Measurements from ENCODE around the gene WBP4. TPM values are rescaled to one million over a fixed set of nuclear protein-coding genes. Genes with fewer than 3 reads are reported as not detected.
"Not testable (repeated sequence)": the region's sequence is repeated elsewhere in the genome, so short reads cannot be mapped to it uniquely, and the experiment has no call there.

The WBP4 gene
- total and polyA plus RNA-seq, 4 donors, result 3.9 to 6.8 (median 5.5) TPM

DNA sequence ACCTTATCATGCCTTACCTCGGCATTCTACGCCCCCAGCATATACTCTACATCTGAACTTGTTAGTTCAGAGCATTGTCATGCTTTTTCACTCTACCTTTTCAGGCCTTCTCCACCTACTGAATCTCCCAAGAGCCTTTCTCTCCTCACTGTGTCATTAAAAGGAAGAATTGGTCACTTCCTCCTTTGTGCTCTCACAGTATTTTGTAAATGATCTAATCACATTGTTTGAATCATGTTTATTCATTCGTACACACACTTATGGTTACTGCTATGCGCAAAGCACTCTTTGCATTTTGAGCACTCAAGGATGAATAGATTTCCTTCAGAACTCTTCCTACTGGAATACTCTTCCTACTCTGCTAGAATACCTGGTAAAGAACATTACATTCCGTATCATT lies 26.4 kb upstream of the WBP4 start:
- no peak overlapping the region for H3K4me3 ChIP-seq (ENCODE audit: low read depth in 1 of 3, low read length in 3 of 3)
- no peak overlapping the region for H3K9ac ChIP-seq (ENCODE audit: low read depth in 1 of 2, low read length in 2 of 2)
- no peak for TF ChIP-seq YY1 (IDR thresholded peaks at IDR 0.05)
- no peak for TF ChIP-seq ATF3 (IDR thresholded peaks at IDR 0.05)
- TF ChIP-seq HNF4A (conservative IDR thresholded peaks at IDR 0.05), result no peak
- no peak for TF ChIP-seq HNF4G (IDR thresholded peaks at IDR 0.05)
- TF ChIP-seq, protein P1, sequence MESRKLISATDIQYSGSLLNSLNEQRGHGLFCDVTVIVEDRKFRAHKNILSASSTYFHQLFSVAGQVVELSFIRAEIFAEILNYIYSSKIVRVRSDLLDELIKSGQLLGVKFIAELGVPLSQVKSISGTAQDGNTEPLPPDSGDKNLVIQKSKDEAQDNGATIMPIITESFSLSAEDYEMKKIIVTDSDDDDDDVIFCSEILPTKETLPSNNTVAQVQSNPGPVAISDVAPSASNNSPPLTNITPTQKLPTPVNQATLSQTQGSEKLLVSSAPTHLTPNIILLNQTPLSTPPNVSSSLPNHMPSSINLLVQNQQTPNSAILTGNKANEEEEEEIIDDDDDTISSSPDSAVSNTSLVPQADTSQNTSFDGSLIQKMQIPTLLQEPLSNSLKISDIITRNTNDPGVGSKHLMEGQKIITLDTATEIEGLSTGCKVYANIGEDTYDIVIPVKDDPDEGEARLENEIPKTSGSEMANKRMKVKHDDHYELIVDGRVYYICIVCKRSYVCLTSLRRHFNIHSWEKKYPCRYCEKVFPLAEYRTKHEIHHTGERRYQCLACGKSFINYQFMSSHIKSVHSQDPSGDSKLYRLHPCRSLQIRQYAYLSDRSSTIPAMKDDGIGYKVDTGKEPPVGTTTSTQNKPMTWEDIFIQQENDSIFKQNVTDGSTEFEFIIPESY (IDR thresholded peaks at IDR 0.05), result no peak
- no peak for TF ChIP-seq RXRA (IDR thresholded peaks at IDR 0.05)
- no peak for TF ChIP-seq JUND (IDR thresholded peaks at IDR 0.05)
- no peak for TF ChIP-seq FOXA1 (IDR thresholded peaks at IDR 0.05)
- TF ChIP-seq, protein P2, sequence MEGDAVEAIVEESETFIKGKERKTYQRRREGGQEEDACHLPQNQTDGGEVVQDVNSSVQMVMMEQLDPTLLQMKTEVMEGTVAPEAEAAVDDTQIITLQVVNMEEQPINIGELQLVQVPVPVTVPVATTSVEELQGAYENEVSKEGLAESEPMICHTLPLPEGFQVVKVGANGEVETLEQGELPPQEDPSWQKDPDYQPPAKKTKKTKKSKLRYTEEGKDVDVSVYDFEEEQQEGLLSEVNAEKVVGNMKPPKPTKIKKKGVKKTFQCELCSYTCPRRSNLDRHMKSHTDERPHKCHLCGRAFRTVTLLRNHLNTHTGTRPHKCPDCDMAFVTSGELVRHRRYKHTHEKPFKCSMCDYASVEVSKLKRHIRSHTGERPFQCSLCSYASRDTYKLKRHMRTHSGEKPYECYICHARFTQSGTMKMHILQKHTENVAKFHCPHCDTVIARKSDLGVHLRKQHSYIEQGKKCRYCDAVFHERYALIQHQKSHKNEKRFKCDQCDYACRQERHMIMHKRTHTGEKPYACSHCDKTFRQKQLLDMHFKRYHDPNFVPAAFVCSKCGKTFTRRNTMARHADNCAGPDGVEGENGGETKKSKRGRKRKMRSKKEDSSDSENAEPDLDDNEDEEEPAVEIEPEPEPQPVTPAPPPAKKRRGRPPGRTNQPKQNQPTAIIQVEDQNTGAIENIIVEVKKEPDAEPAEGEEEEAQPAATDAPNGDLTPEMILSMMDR (IDR thresholded peaks at IDR 0.05; ENCODE audit: low read depth, low read length, missing input control), result no peak
- TF ChIP-seq, protein P3, sequence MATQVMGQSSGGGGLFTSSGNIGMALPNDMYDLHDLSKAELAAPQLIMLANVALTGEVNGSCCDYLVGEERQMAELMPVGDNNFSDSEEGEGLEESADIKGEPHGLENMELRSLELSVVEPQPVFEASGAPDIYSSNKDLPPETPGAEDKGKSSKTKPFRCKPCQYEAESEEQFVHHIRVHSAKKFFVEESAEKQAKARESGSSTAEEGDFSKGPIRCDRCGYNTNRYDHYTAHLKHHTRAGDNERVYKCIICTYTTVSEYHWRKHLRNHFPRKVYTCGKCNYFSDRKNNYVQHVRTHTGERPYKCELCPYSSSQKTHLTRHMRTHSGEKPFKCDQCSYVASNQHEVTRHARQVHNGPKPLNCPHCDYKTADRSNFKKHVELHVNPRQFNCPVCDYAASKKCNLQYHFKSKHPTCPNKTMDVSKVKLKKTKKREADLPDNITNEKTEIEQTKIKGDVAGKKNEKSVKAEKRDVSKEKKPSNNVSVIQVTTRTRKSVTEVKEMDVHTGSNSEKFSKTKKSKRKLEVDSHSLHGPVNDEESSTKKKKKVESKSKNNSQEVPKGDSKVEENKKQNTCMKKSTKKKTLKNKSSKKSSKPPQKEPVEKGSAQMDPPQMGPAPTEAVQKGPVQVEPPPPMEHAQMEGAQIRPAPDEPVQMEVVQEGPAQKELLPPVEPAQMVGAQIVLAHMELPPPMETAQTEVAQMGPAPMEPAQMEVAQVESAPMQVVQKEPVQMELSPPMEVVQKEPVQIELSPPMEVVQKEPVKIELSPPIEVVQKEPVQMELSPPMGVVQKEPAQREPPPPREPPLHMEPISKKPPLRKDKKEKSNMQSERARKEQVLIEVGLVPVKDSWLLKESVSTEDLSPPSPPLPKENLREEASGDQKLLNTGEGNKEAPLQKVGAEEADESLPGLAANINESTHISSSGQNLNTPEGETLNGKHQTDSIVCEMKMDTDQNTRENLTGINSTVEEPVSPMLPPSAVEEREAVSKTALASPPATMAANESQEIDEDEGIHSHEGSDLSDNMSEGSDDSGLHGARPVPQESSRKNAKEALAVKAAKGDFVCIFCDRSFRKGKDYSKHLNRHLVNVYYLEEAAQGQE (IDR thresholded peaks at IDR 0.05), result no peak
- TF ChIP-seq TAF1 (conservative IDR thresholded peaks at IDR 0.05), result no peak
- no peak for TF ChIP-seq SP1 (IDR thresholded peaks at IDR 0.05)
- no peak for TF ChIP-seq RAD21 (IDR thresholded peaks at IDR 0.05)
- TF ChIP-seq EGR1 (IDR thresholded peaks at IDR 0.05; ENCODE audit: low read depth in 2 of 2), result no peak
- no peak for TF ChIP-seq GABPA (IDR thresholded peaks at IDR 0.05 in 1 of 2, conservative IDR thresholded peaks at IDR 0.05 in 1 of 2)
- H3K27ac ChIP-seq (ENCODE audit: low read depth in 1 of 2, low read length in 2 of 2), result no peak overlapping the region
- H3K27me3 ChIP-seq (ENCODE audit: control insufficient read depth in 4 of 4, insufficient read depth in 4 of 4, low read length in 3 of 4), result no peaks in the 10 kb centered on the region
- H3K36me3 ChIP-seq (ENCODE audit: control insufficient read depth in 4 of 4, insufficient read depth in 3 of 4, low read depth in 1 of 4, low read length in 3 of 4), result no peaks in the 10 kb centered on the region
- 90% methylated on average over 5 of the region's 5 CpGs for WGBS
- no peak for DNase-seq (ENCODE audit: low spot score)
- H3K9me3 ChIP-seq (ENCODE audit: control insufficient read depth in 4 of 4, low read length in 3 of 4), result no peaks in the 10 kb centered on the region
- peaks cover 2 to 6% (median 3%) of the 10 kb centered on the region in 4 donors for H3K4me1 ChIP-seq (ENCODE audit: control insufficient read depth in 4 of 4, insufficient read depth in 4 of 4, low read length in 3 of 4)

DNA sequence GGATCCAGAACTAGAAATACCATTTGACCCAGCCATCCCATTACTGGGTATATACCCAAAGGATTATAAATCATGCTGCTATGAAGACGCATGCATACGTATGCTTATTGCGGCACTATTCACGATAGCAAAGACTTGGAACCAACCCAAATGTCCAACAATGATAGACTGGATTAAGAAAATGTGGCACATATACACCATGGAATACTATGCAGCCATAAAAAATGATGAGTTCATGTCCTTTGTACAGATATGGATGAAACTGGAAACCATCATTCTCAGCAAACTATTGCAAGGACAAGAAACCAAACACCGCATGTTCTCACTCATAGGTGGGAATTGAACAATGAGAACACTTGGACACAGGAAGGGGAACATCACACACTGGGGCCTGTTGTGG lies 24.8 kb upstream of the WBP4 start:
- not testable (repeated sequence) for H3K27ac ChIP-seq (ENCODE audit: low read depth in 1 of 2, low read length in 2 of 2); H3K4me1 ChIP-seq (ENCODE audit: control insufficient read depth in 4 of 4, insufficient read depth in 4 of 4, low read length in 3 of 4); H3K9me3 ChIP-seq (ENCODE audit: control insufficient read depth in 4 of 4, low read length in 3 of 4); H3K9ac ChIP-seq (ENCODE audit: low read depth in 1 of 2, low read length in 2 of 2); H3K4me3 ChIP-seq (ENCODE audit: low read depth in 1 of 3, low read length in 3 of 3); H3K36me3 ChIP-seq (ENCODE audit: control insufficient read depth in 4 of 4, insufficient read depth in 3 of 4, low read depth in 1 of 4, low read length in 3 of 4); DNase-seq (ENCODE audit: low spot score); H3K27me3 ChIP-seq (ENCODE audit: control insufficient read depth in 4 of 4, insufficient read depth in 4 of 4, low read length in 3 of 4)
- WGBS, result 91% methylated on average over 5 of the region's 5 CpGs
